Activated gamma-delta T cell treated with anti-CD3 and anti-CD28 coated beads, Interleukin-2, amount 50 U/mL, for 16 hours (primary cell): ENCODE results near the gene CLMN.

ENCODE experiments used
- DNase-seq: peaks from one replicate; pipeline ENCODE4 v3.0.0-alpha.2; 2020; ENCODE audit warnings: low read depth

Gene CLMN

GRCh38 chr14:95134304-95134933 is 185.3 kb downstream of the CLMN start:
- no peak for DNase-seq

- no peak for DNase-seq
Measured at GRCh38 chr14:95133282-95133681, 186.4 kb downstream of the CLMN start.

- DNase-seq, result no peak
Measured at GRCh38 chr14:95132760-95133159, 186.9 kb downstream of the CLMN start.
